CD14-positive monocyte (primary cell): ENCODE measurements around the gene USP24. TPM values are rescaled to one million over a fixed set of nuclear protein-coding genes. Genes with fewer than 3 reads are reported as not detected.
A peak's percentile ranks its signal among the peaks of the same experiment; 100 is the strongest.

ENCODE experiments used
- DNase-seq, 3 donors: peaks; one replicate each; pipeline ENCODE4 v3.0.0-alpha.2; 2011 to 2022
- H2AFZ ChIP-seq: 2 replicates; pipeline ENCODE4 v1.6.0; 2012; ENCODE audit warnings: mild to moderate bottlenecking, low read depth, low read length, inconsistent platforms; ENCODE audit not compliant: insufficient read depth, poor library complexity, severe bottlenecking
- H3K27ac ChIP-seq, 2 donors: 1 replicate in 1 of 2; 2 replicates in 1 of 2; pipeline ENCODE4 v1.5.1; 2012 to 2013; ENCODE audit warnings: low read length in 2 of 2, control low read depth in 1 of 2, inconsistent platforms in 1 of 2, low read depth in 1 of 2, mild to moderate bottlenecking in 1 of 2
- H3K27me3 ChIP-seq, 2 donors: one replicate each; pipeline versions ENCODE4 v1.6.0 to v1.6.1; 2011 to 2013; ENCODE audit warnings: low read length in 2 of 2; ENCODE audit not compliant: control insufficient read depth in 2 of 2, insufficient read depth in 2 of 2
- H3K36me3 ChIP-seq, 2 donors: replicated peaks in 1 of 2; 1 replicate in 1 of 2; 2 replicates in 1 of 2; pipeline versions ENCODE4 v1.5.1 to v1.6.1; 2012 to 2013; ENCODE audit warnings: low read length in 2 of 2, control low read depth in 1 of 2, inconsistent platforms in 1 of 2, mild to moderate bottlenecking in 1 of 2; ENCODE audit not compliant: insufficient read depth in 2 of 2, control insufficient read depth in 1 of 2
- H3K4me1 ChIP-seq, 2 donors: 1 replicate in 1 of 2; 2 replicates in 1 of 2; pipeline versions ENCODE4 v1.5.1 to v1.6.1; 2012 to 2013; ENCODE audit warnings: low read length in 2 of 2, control low read depth in 1 of 2, inconsistent platforms in 1 of 2, mild to moderate bottlenecking in 1 of 2, moderate library complexity in 1 of 2; ENCODE audit not compliant: insufficient read depth in 2 of 2, control insufficient read depth in 1 of 2
- H3K4me2 ChIP-seq: replicated peaks from 2 replicates; pipeline ENCODE3; 2012; ENCODE audit warnings: low read length, moderate library complexity, mild to moderate bottlenecking; ENCODE audit not compliant: poor library complexity, severe bottlenecking; ENCODE audit errors: extremely low read depth
- H3K4me3 ChIP-seq, 3 experiments: fragments of 200-600 bp in 1 of 3; sonication (generic) in 1 of 3; replicated peaks in 1 of 3; 1 replicate in 2 of 3; 2 replicates in 1 of 3; pipeline ENCODE4 v1.5.1; 2011 to 2013; ENCODE audit warnings: low read length in 3 of 3, mild to moderate bottlenecking in 3 of 3, control low read depth in 2 of 3, low read depth in 2 of 3, inconsistent platforms in 1 of 3, moderate library complexity in 1 of 3
- H3K79me2 ChIP-seq: 2 replicates; pipeline ENCODE4 v1.6.0; 2012; ENCODE audit warnings: mild to moderate bottlenecking, control low read depth, inconsistent platforms, low read length, moderate library complexity; ENCODE audit not compliant: insufficient read depth
- H3K9ac ChIP-seq: 2 replicates; pipeline ENCODE4 v1.6.0; 2017; ENCODE audit warnings: low read length, mild to moderate bottlenecking; ENCODE audit not compliant: insufficient read depth, poor library complexity, severe bottlenecking
- H3K9me3 ChIP-seq, 2 donors: replicated peaks in 1 of 2; 1 replicate in 1 of 2; 2 replicates in 1 of 2; pipeline versions ENCODE4 v1.5.1 to v1.6.1; 2012 to 2013; ENCODE audit warnings: low read length in 2 of 2, control low read depth in 1 of 2; ENCODE audit not compliant: control insufficient read depth in 1 of 2, insufficient read depth in 1 of 2
- H4K20me1 ChIP-seq: 2 replicates; pipeline ENCODE4 v1.6.0; 2012; ENCODE audit warnings: mild to moderate bottlenecking, low read length, control low read depth, moderate library complexity; ENCODE audit not compliant: insufficient read depth
- H3K27ac Mint-ChIP-seq, 7 donors: one replicate each; pipeline ENCODE4 v1.8.0; 2020; ENCODE audit warnings: mild to moderate bottlenecking in 7 of 7, mixed read lengths in 7 of 7, moderate library complexity in 6 of 7, inconsistent platforms in 2 of 7
- H3K27me3 Mint-ChIP-seq, 3 donors: one replicate each; pipeline ENCODE4 v1.8.0; 2021 to 2022; ENCODE audit warnings: low read depth in 3 of 3, mild to moderate bottlenecking in 3 of 3, mixed read lengths in 3 of 3, moderate library complexity in 3 of 3, inconsistent platforms in 1 of 3
- H3K36me3 Mint-ChIP-seq, 2 donors: one replicate each; pipeline ENCODE4 v1.8.0; 2020; ENCODE audit warnings: mixed read lengths in 2 of 2, inconsistent platforms in 1 of 2, mild to moderate bottlenecking in 1 of 2
- H3K4me1 Mint-ChIP-seq: one replicate; pipeline ENCODE4 v1.8.0; 2020; ENCODE audit warnings: mild to moderate bottlenecking, mixed read lengths
- H3K4me3 Mint-ChIP-seq, 2 donors: one replicate each; pipeline ENCODE4 v1.8.0; 2020; ENCODE audit warnings: mild to moderate bottlenecking in 2 of 2, mixed read lengths in 2 of 2, moderate library complexity in 1 of 2
- H3K9me3 Mint-ChIP-seq, 7 donors: one replicate each; pipeline ENCODE4 v1.8.0; 2020 to 2022; ENCODE audit warnings: mixed read lengths in 7 of 7, mild to moderate bottlenecking in 6 of 7, moderate library complexity in 6 of 7, inconsistent platforms in 2 of 7
- WGBS: methylation state at CpG from one replicate; pipeline ENCODE4 v1.1.5; 2013; ENCODE audit warnings: missing lambda C conversion rate; ENCODE audit not compliant: insufficient coverage; 5-methylcytosine and 5-hydroxymethylcytosine counted together
- intact Hi-C, 2 donors: fragments of 100-400 bp; cut with micrococcal nuclease; formaldehyde crosslinking; loops; one replicate each; pipeline versions ENCODE4 v1.15.0 to v1.15.1; 2023
- polyA plus RNA-seq, 3 donors: library from polyadenylated mRNA; depleted of rRNA in 1 of 3; unstranded in 2 of 3; stranded (reverse) in 1 of 3; fragments of 300-500 nt in 2 of 3; fragments of >200 nt in 1 of 3; fragmentation: Illumina TruSeq in 2 of 3; gene quantifications; 1 replicate in 2 of 3; 2 replicates in 1 of 3; pipeline ENCODE4 v1.2.3, GENCODE V29; 2012 to 2021
- TF ChIP-seq, protein P1 (sequence below): fragments of 200-600 bp; IDR thresholded peaks from one replicate; pipeline ENCODE4 v1.8.0; 2022; ENCODE audit warnings: antibody characterized with exemption, mild to moderate bottlenecking

USP24 gene
- polyA plus RNA-seq, 3 donors, result 1.1 to 14.2 (median 2.1) TPM

DNA sequence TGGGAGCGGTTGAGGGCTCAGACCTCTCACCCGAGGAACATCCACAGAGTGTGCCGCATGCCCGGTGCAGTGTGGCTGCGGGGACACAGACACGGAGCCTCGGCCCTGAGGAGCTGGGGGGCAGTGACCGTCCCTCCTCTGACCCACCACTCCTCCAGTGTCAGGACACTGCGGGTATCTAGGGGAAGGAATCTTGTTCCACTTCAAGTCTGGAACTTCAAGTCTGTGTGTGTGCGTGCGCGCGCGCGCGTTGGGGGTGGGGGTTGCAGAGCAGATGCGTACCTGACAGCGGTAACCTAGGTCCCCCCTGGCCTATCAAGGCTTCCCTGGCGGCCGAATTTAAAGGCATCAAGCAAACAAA, 158.6 kb downstream of the USP24 start:
- Histone ChIP-seq H3K9ac (no peak overlapping the region), H3K27ac (no peak overlapping the region), H3K9me3 (no peaks in the 10 kb centered on the region), H3K36me3 (no peaks in the 10 kb centered on the region), H3K4me3 (no peak overlapping the region), H4K20me1 (no peaks in the 10 kb centered on the region), H2AFZ (no peak overlapping the region), H3K4me2 (no peak overlapping the region), H3K4me1 (peaks cover 12 to 13% of the 10 kb centered on the region in 2 donors), H3K79me2 (no peaks in the 10 kb centered on the region), H3K27me3 (no peaks in the 10 kb centered on the region)
- H3K27me3 Mint-ChIP-seq, result peaks cover 4 to 12% (median 6%) of the 10 kb centered on the region in 3 donors
- H3K27ac Mint-ChIP-seq, result peak overlapping the region in 1 of 7 donors; percentile 40
- intact Hi-C loops, result no loop called here
- H3K9me3 Mint-ChIP-seq, result peaks cover 0 to 3% (median 0%) of the 10 kb centered on the region in 7 donors
- no peaks in the 10 kb centered on the region for H3K36me3 Mint-ChIP-seq
- H3K4me1 Mint-ChIP-seq, result peaks cover 14% of the 10 kb centered on the region
- WGBS, result 99% methylated on average over 14 of the region's 20 CpGs
- TF ChIP-seq, protein P1, sequence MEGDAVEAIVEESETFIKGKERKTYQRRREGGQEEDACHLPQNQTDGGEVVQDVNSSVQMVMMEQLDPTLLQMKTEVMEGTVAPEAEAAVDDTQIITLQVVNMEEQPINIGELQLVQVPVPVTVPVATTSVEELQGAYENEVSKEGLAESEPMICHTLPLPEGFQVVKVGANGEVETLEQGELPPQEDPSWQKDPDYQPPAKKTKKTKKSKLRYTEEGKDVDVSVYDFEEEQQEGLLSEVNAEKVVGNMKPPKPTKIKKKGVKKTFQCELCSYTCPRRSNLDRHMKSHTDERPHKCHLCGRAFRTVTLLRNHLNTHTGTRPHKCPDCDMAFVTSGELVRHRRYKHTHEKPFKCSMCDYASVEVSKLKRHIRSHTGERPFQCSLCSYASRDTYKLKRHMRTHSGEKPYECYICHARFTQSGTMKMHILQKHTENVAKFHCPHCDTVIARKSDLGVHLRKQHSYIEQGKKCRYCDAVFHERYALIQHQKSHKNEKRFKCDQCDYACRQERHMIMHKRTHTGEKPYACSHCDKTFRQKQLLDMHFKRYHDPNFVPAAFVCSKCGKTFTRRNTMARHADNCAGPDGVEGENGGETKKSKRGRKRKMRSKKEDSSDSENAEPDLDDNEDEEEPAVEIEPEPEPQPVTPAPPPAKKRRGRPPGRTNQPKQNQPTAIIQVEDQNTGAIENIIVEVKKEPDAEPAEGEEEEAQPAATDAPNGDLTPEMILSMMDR, result no peak
- H3K4me3 Mint-ChIP-seq, result peak overlapping the region; percentile 44 to 67
- no peak for DNase-seq

DNA sequence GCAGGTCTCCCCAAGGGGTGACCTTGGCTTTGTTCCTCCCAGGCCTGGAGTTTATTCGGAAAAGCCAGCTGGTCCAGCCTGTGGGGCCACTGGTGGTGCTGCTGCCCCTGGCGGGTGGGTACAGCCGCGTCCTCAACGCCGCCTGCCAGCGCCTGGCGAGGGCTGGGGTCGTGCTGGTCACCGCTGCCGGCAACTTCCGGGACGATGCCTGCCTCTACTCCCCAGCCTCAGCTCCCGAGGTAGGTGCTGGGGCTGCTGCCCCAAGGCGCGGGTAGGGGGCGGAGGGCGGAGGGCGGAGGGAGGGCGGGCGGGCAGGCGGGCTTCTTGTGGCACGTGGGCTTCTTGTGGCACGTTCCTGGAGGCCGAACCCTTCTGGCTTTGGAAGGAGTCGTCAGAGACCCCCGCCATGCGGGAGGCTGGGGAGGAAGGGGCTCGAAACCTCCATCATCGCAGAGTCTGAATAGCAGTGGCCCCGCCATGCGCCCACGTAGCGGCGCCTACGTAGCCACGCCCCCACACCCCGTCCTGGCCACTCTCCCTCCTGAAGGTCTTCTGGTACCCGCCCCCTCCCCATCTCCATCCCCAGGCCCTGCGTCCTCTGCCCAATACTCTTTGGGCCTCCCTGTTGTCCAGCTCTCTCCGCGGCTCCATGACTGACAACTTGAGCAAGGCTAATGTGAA, 159.1 kb downstream of the USP24 start:
- no peak overlapping the region for H3K9ac ChIP-seq
- TF ChIP-seq, protein P1, result no peak
- peaks cover 12 to 13% of the 10 kb centered on the region in 2 donors for H3K4me1 ChIP-seq
- H3K4me3 ChIP-seq, result no peak overlapping the region
- H3K27me3 ChIP-seq, result no peaks in the 10 kb centered on the region
- Mint-ChIP-seq H3K27me3 (peaks cover 4 to 12% (median 9%) of the 10 kb centered on the region in 3 donors), H3K36me3 (no peaks in the 10 kb centered on the region), H3K4me3 (peak overlapping the region; percentile 44 to 67), H3K27ac (no peak overlapping the region), H3K4me1 (peaks cover 14% of the 10 kb centered on the region), H3K9me3 (peaks cover 0 to 3% (median 0%) of the 10 kb centered on the region in 7 donors)
- no peak overlapping the region for H3K4me2 ChIP-seq
- no peak overlapping the region for H2AFZ ChIP-seq
- no peaks in the 10 kb centered on the region for H3K79me2 ChIP-seq
- H3K27ac ChIP-seq, result no peak overlapping the region
- intact Hi-C loops, result no loop called here
- no peak for DNase-seq
- H4K20me1 ChIP-seq, result no peaks in the 10 kb centered on the region
- 86% methylated on average over 13 of the region's 42 CpGs for WGBS
- H3K9me3 ChIP-seq, result no peaks in the 10 kb centered on the region
- no peaks in the 10 kb centered on the region for H3K36me3 ChIP-seq
